ENCODE data around the gene PRSS33.

PRSS33 gene

DNA sequence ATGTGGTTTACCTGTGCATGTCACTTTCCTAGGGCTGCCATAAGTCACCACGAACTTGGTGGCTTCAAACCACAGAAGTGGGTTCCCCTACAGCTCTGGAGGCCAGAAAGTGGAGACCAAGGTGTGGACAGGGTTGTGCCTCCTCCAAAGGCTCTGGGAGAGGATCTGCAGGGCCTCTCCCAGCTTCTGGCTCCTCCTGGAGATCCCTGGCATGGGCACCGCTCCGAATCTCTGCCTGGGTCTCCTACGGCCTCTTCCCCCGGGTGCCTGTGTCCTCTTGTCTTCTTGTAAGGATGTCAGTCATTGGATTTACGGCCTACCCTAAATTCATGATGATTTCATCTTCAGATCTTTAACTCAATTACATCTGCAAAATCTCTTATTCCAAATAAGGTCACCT, 37.4 kb downstream of the PRSS33 start:
- H3K27me3 ChIP-seq (ENCODE audit: control insufficient read depth, low read length) = no peaks in the 10 kb centered on the region
- H3K9me2 ChIP-seq (replicated peaks; ENCODE audit: control insufficient read depth, low read length) = no peaks in the 10 kb centered on the region
- H4K20me1 ChIP-seq (ENCODE audit: control insufficient read depth, insufficient read depth, low read depth, low read length) = peaks cover 17% of the 10 kb centered on the region
- H3K36me3 ChIP-seq (ENCODE audit: control insufficient read depth, low read length) = peaks cover 43% of the 10 kb centered on the region
- H3K27ac ChIP-seq (ENCODE audit: low read depth, low read length) = no peak overlapping the region
- H3K9me3 ChIP-seq (ENCODE audit: control insufficient read depth, insufficient read depth, low read length) = no peaks in the 10 kb centered on the region
- TF ChIP-seq, protein P1, sequence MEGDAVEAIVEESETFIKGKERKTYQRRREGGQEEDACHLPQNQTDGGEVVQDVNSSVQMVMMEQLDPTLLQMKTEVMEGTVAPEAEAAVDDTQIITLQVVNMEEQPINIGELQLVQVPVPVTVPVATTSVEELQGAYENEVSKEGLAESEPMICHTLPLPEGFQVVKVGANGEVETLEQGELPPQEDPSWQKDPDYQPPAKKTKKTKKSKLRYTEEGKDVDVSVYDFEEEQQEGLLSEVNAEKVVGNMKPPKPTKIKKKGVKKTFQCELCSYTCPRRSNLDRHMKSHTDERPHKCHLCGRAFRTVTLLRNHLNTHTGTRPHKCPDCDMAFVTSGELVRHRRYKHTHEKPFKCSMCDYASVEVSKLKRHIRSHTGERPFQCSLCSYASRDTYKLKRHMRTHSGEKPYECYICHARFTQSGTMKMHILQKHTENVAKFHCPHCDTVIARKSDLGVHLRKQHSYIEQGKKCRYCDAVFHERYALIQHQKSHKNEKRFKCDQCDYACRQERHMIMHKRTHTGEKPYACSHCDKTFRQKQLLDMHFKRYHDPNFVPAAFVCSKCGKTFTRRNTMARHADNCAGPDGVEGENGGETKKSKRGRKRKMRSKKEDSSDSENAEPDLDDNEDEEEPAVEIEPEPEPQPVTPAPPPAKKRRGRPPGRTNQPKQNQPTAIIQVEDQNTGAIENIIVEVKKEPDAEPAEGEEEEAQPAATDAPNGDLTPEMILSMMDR (IDR thresholded peaks at IDR 0.05; ENCODE audit: low read depth, low read length, poor library complexity, severe bottlenecking) = no peak
- no peak for TF ChIP-seq EZH2phosphoT487 (IDR thresholded peaks at IDR 0.05; ENCODE audit: borderline replicate concordance, low read length)
- no peak overlapping the region for H3K4me2 ChIP-seq (ENCODE audit: low read length)
- H3K4me3 ChIP-seq (ENCODE audit: low read length) = no peak overlapping the region
- peaks cover 3% of the 10 kb centered on the region; the same call in 1 of the 2 replicates for H3F3A ChIP-seq (ENCODE audit: control insufficient read depth, insufficient read depth)
- H3K79me2 ChIP-seq (ENCODE audit: control insufficient read depth, low read length) = peaks cover 52% of the 10 kb centered on the region
- peaks cover 32% of the 10 kb centered on the region for H3K4me1 ChIP-seq (ENCODE audit: control insufficient read depth, low read length)

DNA sequence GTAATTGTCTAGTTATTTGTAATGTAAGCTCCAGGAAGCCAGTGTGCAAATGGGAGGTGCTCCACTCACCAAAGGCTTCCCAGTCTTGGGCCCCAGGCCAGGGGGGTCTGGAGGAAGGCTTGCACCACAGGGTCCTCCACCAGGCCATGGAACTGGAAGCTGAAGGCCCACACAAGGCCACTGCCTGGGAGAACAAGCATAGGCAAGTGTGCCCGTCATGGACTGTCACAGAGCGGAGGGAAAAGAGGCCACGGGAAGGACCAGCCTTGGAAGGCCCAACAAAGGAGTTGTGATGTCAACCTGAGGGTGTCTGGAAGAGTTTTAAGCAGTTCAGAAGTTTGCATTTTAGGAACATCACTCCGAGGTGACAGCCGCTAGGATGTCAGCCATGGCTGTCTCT, 37.9 kb downstream of the PRSS33 start:
- peaks cover 3% of the 10 kb centered on the region; the same call in 1 of the 2 replicates for H3F3A ChIP-seq (ENCODE audit: control insufficient read depth, insufficient read depth)
- peaks cover 39% of the 10 kb centered on the region for H3K36me3 ChIP-seq (ENCODE audit: control insufficient read depth, low read length)
- TF ChIP-seq EZH2phosphoT487 (IDR thresholded peaks at IDR 0.05; ENCODE audit: borderline replicate concordance, low read length) = no peak
- no peaks in the 10 kb centered on the region for H3K27me3 ChIP-seq (ENCODE audit: control insufficient read depth, low read length)
- no peaks in the 10 kb centered on the region for H3K9me3 ChIP-seq (ENCODE audit: control insufficient read depth, insufficient read depth, low read length)
- H3K4me2 ChIP-seq (ENCODE audit: low read length) = no peak overlapping the region
- H3K9me2 ChIP-seq (replicated peaks; ENCODE audit: control insufficient read depth, low read length) = no peaks in the 10 kb centered on the region
- peaks cover 12% of the 10 kb centered on the region; the same call in 1 of the 2 replicates for H4K20me1 ChIP-seq (ENCODE audit: control insufficient read depth, insufficient read depth, low read depth, low read length)
- peaks cover 27% of the 10 kb centered on the region for H3K4me1 ChIP-seq (ENCODE audit: control insufficient read depth, low read length)
- H3K27ac ChIP-seq (ENCODE audit: low read depth, low read length) = no peak overlapping the region
- H3K4me3 ChIP-seq (ENCODE audit: low read length) = no peak overlapping the region
- peaks cover 47% of the 10 kb centered on the region for H3K79me2 ChIP-seq (ENCODE audit: control insufficient read depth, low read length)

DNA sequence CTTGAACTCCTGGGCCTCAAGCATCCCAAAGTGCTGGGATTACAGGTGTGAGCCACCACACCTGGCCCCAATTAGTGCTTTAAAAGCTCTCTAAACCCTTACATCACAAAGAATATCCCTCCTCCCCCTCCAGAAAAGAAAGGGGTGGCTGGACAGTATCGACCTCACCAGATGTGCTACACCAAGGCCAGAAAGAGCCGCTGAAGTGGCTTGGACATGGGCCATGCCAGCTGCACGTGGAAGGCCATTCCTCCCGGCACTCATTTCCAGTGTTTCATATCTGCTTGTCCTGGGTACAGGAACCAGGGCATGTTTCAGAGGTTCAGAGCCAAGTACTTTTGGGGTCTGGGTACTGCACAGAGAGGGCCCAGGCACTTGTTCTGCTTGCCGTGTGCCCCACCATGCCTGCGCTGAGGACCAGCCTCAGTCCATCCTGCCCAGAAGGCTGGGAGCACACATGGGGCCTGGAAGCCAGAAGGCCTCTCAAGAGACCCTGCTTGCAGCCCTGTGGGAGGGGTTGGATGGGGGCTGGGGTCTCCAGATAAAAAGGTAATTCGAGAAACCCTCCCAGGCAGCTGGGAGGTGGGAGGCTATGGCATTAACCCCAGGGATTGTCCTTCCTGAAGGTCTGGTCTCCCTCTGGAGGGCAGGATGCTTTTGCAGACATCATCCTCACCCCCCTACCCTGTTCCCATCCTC, 38.5 kb downstream of the PRSS33 start:
- no peaks in the 10 kb centered on the region for H3K9me2 ChIP-seq (replicated peaks; ENCODE audit: control insufficient read depth, low read length)
- no peak overlapping the region for H3K4me3 ChIP-seq (ENCODE audit: low read length)
- no peak for TF ChIP-seq EZH2phosphoT487 (IDR thresholded peaks at IDR 0.05; ENCODE audit: borderline replicate concordance, low read length)
- TF ChIP-seq, protein P1 (IDR thresholded peaks at IDR 0.05; ENCODE audit: low read depth, low read length, poor library complexity, severe bottlenecking) = no peak
- H3K79me2 ChIP-seq (ENCODE audit: control insufficient read depth, low read length) = peaks cover 42% of the 10 kb centered on the region
- no peak overlapping the region for H3K27ac ChIP-seq (ENCODE audit: low read depth, low read length)
- H3K9me3 ChIP-seq (ENCODE audit: control insufficient read depth, insufficient read depth, low read length) = no peaks in the 10 kb centered on the region
- peaks cover 21% of the 10 kb centered on the region for H3K4me1 ChIP-seq (ENCODE audit: control insufficient read depth, low read length)
- H3K4me2 ChIP-seq (ENCODE audit: low read length) = no peak overlapping the region
- peaks cover 3% of the 10 kb centered on the region; the same call in 1 of the 2 replicates for H3F3A ChIP-seq (ENCODE audit: control insufficient read depth, insufficient read depth)
- peaks cover 6% of the 10 kb centered on the region; the same call in 1 of the 2 replicates for H4K20me1 ChIP-seq (ENCODE audit: control insufficient read depth, insufficient read depth, low read depth, low read length)
- H3K27me3 ChIP-seq (ENCODE audit: control insufficient read depth, low read length) = no peaks in the 10 kb centered on the region
- H3K36me3 ChIP-seq (ENCODE audit: control insufficient read depth, low read length) = peaks cover 33% of the 10 kb centered on the region

DNA sequence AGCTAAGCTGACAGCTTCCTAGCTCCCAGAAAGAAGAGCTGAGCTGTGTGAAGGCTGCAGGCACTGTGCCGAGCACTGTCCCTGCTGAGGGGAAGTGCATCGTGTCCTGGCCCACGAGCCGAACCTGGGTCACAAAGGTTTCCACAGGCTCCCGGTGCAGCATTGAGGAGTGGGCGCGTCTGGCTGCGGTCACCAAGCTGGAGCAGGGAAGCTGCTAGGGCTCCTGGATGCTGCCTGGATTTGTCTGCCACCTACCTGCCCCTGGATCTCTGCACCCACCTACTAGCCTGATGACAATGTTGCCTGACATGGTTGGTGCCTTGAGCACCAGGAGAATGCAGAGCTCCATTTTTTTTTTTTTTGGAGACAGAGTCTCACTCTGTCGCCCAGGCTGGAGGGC, 41.4 kb downstream of the PRSS33 start:
- TF ChIP-seq, protein P1 (IDR thresholded peaks at IDR 0.05; ENCODE audit: low read depth, low read length, poor library complexity, severe bottlenecking) = no peak
- TF ChIP-seq EZH2phosphoT487 (IDR thresholded peaks at IDR 0.05; ENCODE audit: borderline replicate concordance, low read length) = no peak

More for the DNA sequence above, 41.4 kb downstream of the PRSS33 start:
- Histone ChIP-seq H4K20me1 (ENCODE audit: control insufficient read depth, insufficient read depth, low read depth, low read length) (no peaks in the 10 kb centered on the region), H3K9me2 (replicated peaks; ENCODE audit: control insufficient read depth, low read length) (no peaks in the 10 kb centered on the region), H3K4me3 (ENCODE audit: low read length) (no peak overlapping the region), H3K36me3 (ENCODE audit: control insufficient read depth, low read length) (peaks cover 15% of the 10 kb centered on the region), H3K27me3 (ENCODE audit: control insufficient read depth, low read length) (no peaks in the 10 kb centered on the region), H3K4me2 (ENCODE audit: low read length) (no peak overlapping the region), H3K9me3 (ENCODE audit: control insufficient read depth, insufficient read depth, low read length) (no peaks in the 10 kb centered on the region), H3K27ac (ENCODE audit: low read depth, low read length) (no peak overlapping the region), H3F3A (ENCODE audit: control insufficient read depth, insufficient read depth) (no peaks in the 10 kb centered on the region), H3K79me2 (ENCODE audit: control insufficient read depth, low read length) (peaks cover 18% of the 10 kb centered on the region), H3K4me1 (ENCODE audit: control insufficient read depth, low read length) (peaks cover 14% of the 10 kb centered on the region)

All from DOHH2 (cell line).